ENCODE measurements around the gene SNAPC5.

GRCh38 chr15:66452971-66453580, 44.5 kb downstream of the SNAPC5 start:
- TF ChIP-seq CTCF (conservative IDR thresholded peaks at IDR 0.05; ENCODE audit: low read depth in 2 of 2) (no peak), EZH2 (IDR thresholded peaks at IDR 0.05; ENCODE audit: low read depth, unreplicated experiment) (no peak), JUNB (IDR thresholded peaks at IDR 0.05; ENCODE audit: unreplicated experiment) (no peak), EZH2phosphoT487 (IDR thresholded peaks at IDR 0.05; ENCODE audit: unreplicated experiment) (no peak), REST (IDR thresholded peaks at IDR 0.05; ENCODE audit: unreplicated experiment) (no peak), POLR2AphosphoS5 (IDR thresholded peaks at IDR 0.05; ENCODE audit: low read depth) (no peak), CREB1 (CRISPR knock-in tag; IDR thresholded peaks at IDR 0.05; ENCODE audit: low read depth) (no peak), ETS1 (IDR thresholded peaks at IDR 0.05) (no peak), ZNF331 (CRISPR knock-in tag; IDR thresholded peaks at IDR 0.05; ENCODE audit: low read depth) (no peak), ZNF114 (CRISPR knock-in tag; IDR thresholded peaks at IDR 0.05) (no peak), STAT1 (IDR thresholded peaks at IDR 0.05; ENCODE audit: unreplicated experiment) (no peak)
